Suppressor macrophage treated with lipopolysaccharide for 4 hours (primary cell): ENCODE results near the gene SCN9A.

ENCODE experiments used
- DNase-seq: peaks from one replicate; pipeline ENCODE4 v3.0.0-alpha.2; 2020

The SCN9A gene

DNA sequence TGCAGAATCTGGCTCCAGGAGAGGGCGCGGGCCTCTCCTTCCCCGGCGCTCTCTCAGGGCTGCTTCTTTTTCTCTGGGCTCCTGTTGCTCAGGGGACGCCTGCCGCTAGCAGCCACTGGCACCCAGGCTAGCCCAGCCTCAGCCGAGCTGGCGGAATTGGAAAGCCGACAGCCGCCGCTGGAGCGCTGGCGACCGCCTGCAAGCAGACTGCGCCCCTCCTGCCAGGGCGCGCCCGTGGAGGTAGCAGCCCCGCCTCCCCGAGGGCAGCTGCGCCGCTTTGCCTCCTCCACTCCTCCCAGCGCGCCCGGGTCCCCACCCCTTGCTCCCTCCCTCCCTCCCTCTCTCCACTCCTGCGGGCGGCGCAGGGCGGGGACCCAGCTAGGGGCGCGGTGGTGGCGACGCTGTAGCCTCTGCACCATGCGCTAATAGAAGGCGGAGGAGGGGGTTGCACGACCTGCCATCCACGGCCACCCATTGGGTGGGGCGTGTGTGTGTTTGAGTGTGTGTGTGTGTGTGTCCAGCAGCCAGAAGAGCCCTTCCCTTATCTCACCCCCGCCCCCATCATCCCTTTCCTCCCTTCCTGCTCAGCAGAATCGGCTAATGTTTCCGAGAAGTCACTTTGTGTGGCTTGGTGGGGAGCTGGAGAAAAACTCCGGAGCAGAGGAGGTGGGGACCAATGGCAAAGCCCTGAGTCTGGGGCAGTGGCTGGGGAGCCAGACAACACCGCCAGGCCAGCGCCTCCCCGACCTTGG is at the start of gene SCN9A:
Gene SCN9A, minus strand, starts transcription at position 209 of the 752 bp plus-strand sequence. CDS start 64,188 bp downstream, outside the sequence.
- DNase-seq = peak; percentile 65

DNA sequence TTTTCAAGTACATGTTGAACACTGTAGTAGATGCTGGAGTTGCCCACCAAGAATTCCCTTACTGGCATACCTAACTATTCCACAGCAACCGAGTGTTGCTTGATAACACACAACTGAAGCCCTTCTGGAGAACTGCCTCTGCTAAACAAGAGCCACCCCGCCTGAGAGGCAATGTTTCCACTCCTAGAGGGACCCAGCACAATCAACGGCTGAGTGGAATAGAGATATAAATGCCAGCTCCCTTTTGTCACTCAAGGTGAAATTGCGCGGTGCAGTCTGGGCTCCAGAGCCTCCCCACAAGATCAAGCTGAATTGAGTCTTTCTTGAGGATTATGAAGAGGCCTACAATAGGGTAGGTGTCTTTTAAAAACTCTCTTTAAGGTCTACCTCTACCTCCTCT is 49.1 kb upstream of the SCN9A start:
- DNase-seq = no peak

DNA sequence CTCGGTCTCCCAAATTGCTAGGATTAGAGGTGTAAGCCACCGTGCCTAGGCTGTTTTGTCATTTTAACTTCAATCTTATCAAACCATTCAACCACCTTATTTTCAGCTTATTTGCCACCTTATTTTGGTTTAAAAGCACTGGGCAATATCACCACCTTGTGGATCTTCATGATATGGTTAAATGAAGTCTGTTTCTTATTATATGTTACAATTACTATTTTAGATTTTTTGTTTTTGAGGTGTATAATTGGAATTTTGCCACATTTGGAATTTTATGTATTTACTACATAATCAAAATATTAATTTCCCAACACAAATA is 43.8 kb upstream of the SCN9A start:
- peak; percentile 45 for DNase-seq

DNA sequence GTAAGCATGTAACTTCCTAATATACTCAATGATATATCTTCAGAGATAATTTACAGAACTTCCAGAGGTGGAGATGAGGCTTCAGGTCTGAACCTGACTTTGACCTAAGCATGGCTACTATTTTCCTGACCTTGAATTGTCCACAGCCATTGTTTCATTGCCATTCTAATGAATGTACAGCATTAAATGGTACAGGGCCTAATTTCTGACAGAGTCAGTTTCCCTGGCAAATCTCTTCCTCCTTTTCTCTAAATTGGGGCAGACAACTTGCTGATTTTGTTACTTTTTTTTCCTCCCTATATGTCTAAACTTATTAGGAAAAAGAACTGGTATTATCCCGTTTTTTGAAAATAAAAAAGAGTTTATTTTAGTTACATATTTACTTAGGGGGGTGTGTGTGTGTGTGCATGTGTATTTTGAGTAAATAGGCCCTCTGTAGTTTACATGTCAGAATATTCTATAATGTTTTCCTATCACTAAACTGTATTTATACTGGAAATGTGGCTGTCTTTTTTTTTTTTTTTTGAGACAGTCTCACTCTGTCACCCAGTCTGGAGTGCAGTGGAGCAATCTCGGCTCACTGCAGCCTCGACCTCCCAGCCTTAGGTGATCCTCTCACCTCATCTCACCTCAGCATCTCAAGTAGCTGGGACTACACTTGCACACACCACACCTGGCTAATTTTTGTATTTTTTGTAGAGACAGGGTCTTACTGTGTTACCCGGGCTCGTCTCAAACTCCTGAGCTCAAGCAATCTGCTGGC is 43.3 kb upstream of the SCN9A start:
- no peak for DNase-seq

DNA sequence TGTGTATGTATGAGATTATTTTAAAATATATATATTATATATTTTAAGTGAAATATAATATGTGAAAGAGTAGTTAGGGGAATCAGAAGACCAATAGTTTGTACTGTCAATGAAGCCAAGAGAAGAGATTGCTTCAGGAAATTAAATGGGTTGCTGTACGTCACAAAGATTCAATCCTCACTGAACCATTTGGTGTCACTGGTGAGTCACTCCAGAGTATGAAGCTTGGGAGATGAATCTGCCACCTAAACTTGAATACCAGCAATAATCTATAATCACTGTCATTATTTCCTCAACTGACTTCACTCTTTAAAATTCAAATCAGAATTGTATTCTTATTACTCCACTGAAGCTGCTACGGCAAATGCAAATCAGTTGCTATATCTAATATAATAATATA is 41.9 kb upstream of the SCN9A start:
- DNase-seq = peak; percentile 35

DNA sequence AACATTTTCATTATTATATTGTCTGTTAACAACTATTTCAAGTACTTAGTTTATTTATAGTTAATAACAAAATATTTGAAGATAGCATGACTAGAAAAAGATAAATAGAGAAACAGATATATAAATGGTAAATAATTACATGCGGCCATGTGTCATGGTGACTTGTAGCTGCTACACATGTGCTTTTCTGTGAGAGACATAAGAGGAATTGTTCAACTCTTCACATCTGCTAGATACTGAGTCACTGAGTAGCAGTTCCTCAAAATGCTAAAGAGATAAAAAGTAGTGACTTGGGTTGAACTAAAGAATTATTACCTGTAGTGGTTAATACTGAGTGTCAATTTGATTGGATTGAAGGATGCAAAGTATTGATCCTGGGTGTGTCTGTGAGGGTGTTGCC is 37.5 kb upstream of the SCN9A start:
- peak; percentile 70 for DNase-seq

- DNase-seq = no peak
Observed at GRCh38 chr2:166411473-166412230, 35.9 kb upstream of the SCN9A start.

GRCh38 chr2:166410828-166411472 is 35.2 kb upstream of the SCN9A start:
- peak; percentile 84 for DNase-seq

DNA sequence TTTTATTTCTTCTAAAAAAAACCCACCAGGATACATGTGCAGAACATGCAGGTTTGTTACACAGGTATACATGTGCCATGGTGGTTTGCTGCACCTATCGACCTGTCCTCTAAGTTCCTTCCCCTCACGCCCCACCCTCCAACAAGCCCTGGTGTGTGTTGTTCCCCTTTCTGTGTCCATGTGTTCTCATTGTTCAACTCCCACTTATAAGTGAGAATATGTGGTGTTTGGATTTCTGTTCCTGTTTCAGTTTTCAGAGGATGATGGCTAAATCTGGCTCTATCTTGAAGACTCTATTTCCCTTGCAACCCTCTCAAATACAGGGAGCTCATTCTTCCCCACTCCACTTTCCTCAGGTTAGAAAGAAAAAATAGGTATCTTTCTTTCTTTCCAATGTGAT is 32.0 kb upstream of the SCN9A start:
- DNase-seq = peak; percentile 53

GRCh38 chr2:166406374-166406773 is 30.6 kb upstream of the SCN9A start:
- DNase-seq = no peak

- DNase-seq = no peak
Observed at GRCh38 chr2:166405569-166405926, 29.8 kb upstream of the SCN9A start.

- DNase-seq = no peak
Observed at GRCh38 chr2:166404831-166405568, 29.3 kb upstream of the SCN9A start.

- DNase-seq = no peak
Observed at GRCh38 chr2:166394245-166394644, 18.5 kb upstream of the SCN9A start.

GRCh38 chr2:166393008-166393407 is 17.3 kb upstream of the SCN9A start:
- no peak for DNase-seq

DNA sequence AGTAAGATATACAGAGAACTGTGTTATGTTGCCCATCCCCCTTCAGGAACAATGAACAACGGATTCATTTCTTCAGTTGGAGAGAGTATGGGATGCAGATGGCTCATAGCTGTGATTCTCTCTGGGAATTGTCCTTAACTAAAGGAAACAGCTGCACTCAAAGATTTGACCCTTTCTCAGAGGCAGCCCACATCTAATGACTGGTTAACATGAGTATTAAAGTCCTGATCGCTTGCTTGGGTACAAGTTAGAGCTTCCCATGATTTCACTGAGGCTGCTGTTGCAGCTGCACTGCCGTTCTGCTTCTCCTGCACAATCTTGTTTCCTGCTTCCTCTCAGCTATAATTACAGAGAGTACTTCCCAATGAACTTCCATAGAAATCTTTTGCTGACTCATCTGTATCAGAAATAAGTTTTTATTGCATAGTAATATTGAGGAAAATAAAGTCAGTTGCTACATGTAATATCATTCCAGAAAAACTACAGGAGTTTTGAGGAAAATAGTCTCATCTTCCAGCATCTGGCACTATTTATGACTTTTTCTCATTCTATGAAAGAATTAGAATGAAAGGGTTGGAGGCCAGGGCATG is 12.8 kb upstream of the SCN9A start:
- DNase-seq = no peak

- no peak for DNase-seq
Observed at GRCh38 chr2:166385313-166385712, 9.6 kb upstream of the SCN9A start.

DNA sequence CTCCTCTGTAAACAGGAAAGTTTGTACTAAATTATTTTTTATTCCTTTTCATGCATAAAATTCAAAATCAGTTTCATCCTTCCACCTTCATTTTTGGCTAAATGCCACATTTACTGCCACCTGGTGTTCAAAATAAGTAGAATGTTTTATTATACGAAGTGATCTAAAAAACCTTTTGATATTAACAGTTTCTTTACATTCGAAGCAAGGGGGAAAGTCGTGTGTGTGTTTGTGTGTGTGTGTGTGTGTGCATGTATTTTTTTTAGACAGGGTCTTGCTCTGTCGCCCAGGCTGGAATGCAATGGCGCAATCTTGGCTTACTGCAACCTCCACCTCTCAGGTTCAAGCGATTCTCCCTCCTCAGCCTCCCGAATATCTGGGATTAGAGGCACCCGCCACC is 9.0 kb upstream of the SCN9A start:
- peak; percentile 54 for DNase-seq

DNA sequence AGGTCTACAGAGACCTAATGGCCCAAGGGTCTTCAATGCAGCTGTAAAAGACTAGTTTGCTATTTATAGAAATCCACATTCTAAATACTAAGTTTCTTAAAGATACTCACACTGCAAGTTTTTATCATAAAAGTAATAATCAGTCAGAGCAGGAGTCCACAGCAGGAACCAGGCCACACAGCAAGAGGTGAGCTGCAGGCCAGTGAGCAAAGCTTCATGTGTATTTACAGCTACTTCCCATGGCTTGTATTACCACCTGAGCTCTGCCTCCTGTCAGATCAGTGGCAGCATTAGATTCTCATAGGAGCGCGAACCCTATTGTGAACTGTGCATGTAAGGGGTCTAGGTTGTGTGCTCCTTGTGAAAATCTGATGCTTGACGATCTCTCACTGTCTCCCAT is 6.7 kb upstream of the SCN9A start:
- no peak for DNase-seq

DNA sequence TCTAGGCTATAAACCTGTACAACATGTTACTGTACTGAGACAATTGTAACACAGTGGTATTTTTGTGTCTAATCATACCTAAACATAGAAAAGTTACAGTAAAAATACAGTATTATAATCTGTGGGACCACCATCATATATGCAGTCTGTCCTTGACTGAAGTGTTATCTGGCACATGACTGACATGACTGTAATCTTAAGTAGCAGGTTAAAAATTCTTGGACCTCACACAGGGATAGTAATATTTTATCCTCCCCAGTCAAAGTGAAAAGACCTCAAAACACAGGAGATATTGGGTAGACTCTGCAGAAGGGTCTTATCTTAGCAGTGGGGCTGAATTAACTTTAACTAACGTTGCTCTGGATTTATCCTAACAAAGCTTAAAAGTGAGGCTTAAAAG is 4.9 kb upstream of the SCN9A start:
- no peak for DNase-seq

GRCh38 chr2:166376873-166377272 is 1.1 kb upstream of the SCN9A start:
- no peak for DNase-seq

DNA sequence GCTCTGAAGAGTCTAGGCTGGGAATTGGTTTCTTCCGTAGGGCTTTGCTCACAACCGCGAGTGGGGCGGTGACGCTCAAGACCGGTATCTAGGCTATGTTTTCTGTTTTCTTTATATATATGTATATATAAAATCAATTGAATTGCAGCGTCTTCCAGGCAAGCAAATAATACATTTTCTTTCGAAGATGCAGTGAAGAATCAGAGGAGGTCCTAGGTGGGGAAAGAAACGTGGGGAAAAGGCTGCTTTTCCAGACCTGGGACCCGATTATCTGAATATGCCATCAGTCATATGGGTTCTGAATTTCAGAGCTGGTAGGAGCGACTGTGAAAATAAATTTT is 714 bp upstream of the SCN9A start:
- DNase-seq = no peak

DNA sequence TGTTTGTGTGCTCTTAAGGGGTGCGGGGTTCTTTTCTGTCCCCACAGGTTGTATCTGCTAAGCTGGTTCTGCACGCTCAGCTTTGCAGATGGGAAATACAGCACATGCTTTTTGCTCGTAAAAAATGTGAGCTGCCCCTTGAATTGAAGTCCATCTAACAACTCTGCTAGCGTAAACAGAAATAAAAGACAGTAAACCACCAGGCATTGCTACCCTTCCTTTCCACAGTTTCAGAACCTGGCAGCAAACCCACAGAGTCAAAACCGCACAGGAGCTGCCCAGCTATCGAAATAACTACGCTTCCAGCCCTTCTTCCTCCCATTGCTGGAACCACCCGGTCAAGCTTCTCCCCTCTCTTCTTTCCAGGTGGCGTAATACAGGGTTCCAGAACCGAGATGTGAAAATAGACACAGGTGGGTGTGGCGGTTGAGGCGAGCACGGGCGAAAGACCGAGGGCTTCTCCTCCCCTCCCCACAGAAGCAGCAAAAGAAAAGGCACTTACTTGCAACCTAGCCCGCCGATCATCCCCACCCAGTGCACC is 479 bp downstream of the SCN9A start:
- no peak for DNase-seq
